Stomach smooth muscle (tissue), 2 donors: Measurements from ENCODE around the gene ARHGEF38.
"Not testable (repeated sequence)": the region's sequence is repeated elsewhere in the genome, so short reads cannot be mapped to it uniquely, and the experiment has no call there.

Experiments
- H3K27ac ChIP-seq: one replicate; pipeline ENCODE4 v1.7.0; 2013; ENCODE audit warnings: mild to moderate bottlenecking, low read length, inconsistent platforms
- H3K27me3 ChIP-seq, 2 donors: one replicate each; pipeline ENCODE4 v1.7.0; 2013; ENCODE audit warnings: low read length in 2 of 2; ENCODE audit not compliant: insufficient read depth in 2 of 2, control insufficient read depth in 1 of 2
- H3K36me3 ChIP-seq, 2 donors: one replicate each; pipeline ENCODE4 v1.7.0; 2013; ENCODE audit warnings: low read length in 2 of 2; ENCODE audit not compliant: control insufficient read depth in 2 of 2, insufficient read depth in 2 of 2
- H3K4me1 ChIP-seq: one replicate; pipeline ENCODE4 v1.7.0; 2013; ENCODE audit warnings: low read length; ENCODE audit not compliant: control insufficient read depth, insufficient read depth
- H3K4me3 ChIP-seq, 2 donors: one replicate each; pipeline ENCODE4 v1.7.0; 2013; ENCODE audit warnings: low read length in 2 of 2
- H3K9ac ChIP-seq, 2 donors: one replicate each; pipeline ENCODE4 v1.7.0; 2013; ENCODE audit warnings: low read length in 2 of 2, mild to moderate bottlenecking in 1 of 2
- H3K9me3 ChIP-seq, 2 donors: one replicate each; pipeline ENCODE4 v1.7.0; 2013; ENCODE audit warnings: low read length in 2 of 2; ENCODE audit not compliant: control insufficient read depth in 2 of 2
- donor health status: healthy.
- donor health status: Pancreatic carcinoma.

Gene ARHGEF38

GRCh38 chr4:105609819-105610218 lies 57.4 kb downstream of the ARHGEF38 start:
- H3K9me3 ChIP-seq, H3K27ac ChIP-seq, H3K9ac ChIP-seq, H3K27me3 ChIP-seq, H3K4me3 ChIP-seq, H3K4me1 ChIP-seq, H3K36me3 ChIP-seq: not testable (repeated sequence)

DNA sequence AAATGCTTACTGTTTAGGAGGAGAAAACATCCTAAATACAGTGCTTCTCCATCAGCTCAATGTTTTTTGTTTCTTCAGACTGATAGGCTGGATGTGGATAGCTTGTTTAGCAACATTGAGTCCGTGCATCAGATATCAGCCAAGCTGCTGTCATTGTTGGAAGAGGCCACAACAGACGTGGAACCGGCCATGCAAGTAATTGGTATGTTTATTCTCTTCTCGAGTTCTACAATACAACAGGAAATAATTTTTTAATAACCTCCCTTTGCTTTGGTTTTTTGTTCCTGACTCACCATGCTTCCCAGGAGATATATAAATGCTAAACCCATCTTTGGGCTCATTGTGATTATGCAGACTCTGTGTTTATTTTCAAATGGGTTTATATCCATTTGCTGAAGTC lies 60.9 kb downstream of the ARHGEF38 start:
- Histone ChIP-seq H3K9me3 (no peaks in the 10 kb centered on the region), H3K27me3 (no peaks in the 10 kb centered on the region), H3K27ac (no peak overlapping the region), H3K36me3 (no peaks in the 10 kb centered on the region), H3K4me3 (no peak overlapping the region), H3K9ac (no peak overlapping the region), H3K4me1 (no peaks in the 10 kb centered on the region)

DNA sequence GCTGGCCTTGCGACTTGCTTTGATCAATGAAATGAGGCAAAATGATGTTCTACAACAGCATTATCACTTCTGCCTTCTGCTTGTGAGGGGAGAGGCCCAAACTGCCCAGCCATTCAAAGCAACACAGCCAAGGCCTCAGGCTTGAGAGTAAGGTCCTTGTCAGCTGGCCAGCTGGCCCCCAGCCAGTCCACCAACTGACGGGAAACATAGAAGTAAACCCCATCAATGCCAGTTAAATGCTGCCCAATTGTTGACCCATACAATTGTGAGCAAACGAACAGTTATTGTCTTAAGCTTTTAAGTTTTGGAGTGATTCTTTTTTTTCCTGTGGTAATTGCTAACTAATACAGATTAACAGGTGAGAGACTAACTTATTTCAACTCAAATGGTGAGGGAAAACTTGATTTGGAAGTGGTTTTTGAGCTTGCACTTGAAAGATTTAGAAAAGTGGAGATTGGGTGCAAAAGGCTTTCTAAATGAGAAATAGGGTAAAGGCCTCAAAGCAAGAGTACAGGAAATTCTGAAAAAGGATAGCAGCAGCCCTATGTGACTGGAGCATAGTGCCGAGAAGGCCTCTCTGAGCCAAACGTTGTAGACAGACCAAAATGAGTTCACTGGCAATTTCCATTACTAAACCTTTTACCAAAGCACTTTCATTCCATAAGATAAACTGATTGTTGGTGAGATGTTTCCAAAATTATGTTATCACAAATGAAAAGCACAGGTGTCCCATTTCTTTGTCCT lies 66.9 kb downstream of the ARHGEF38 start:
- H3K27me3 ChIP-seq, result no peaks in the 10 kb centered on the region
- no peaks in the 10 kb centered on the region for H3K4me1 ChIP-seq
- H3K27ac ChIP-seq, result no peak overlapping the region
- H3K36me3 ChIP-seq, result no peaks in the 10 kb centered on the region
- no peaks in the 10 kb centered on the region for H3K9me3 ChIP-seq
- H3K9ac ChIP-seq, result no peak overlapping the region
- no peak overlapping the region for H3K4me3 ChIP-seq

DNA sequence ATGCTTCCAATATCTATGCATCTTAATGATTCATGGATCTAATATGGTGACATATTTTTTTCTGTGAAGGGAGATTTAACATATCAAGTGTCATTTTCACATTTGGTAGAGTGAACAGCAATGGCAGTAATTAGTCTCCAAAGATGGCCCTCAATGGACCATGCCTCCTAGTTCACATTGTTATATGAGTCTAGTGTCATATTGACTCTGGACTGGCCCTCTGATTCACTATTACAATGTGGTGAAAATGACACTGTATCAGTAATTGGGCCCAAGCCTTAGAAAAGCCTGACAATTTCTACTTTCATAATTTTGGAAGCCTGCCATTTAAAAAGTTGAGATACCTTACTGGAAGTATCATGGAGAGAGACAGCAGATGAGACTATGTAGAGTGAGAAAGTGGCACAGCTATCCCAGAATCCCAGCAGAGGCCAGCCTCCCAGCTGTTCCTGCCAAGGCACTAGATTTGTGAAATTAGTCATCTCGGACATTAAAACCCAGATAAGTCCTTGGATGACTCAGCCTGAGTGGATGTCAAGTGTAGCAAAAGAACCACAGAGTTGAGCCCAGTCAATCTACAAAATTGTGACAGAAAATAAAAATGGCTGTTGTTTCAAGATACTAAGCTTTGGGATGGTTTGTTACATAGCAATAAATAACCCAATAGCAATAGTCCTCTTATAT lies 68.4 kb downstream of the ARHGEF38 start:
- Histone ChIP-seq H3K27me3 (no peaks in the 10 kb centered on the region), H3K4me1 (no peaks in the 10 kb centered on the region), H3K9ac (no peak overlapping the region), H3K27ac (no peak overlapping the region), H3K9me3 (no peaks in the 10 kb centered on the region), H3K36me3 (no peaks in the 10 kb centered on the region), H3K4me3 (no peak overlapping the region)

GRCh38 chr4:105622269-105622668 lies 69.8 kb downstream of the ARHGEF38 start:
- Histone ChIP-seq H3K27ac (no peak overlapping the region), H3K9me3 (no peaks in the 10 kb centered on the region), H3K4me1 (no peaks in the 10 kb centered on the region), H3K27me3 (no peaks in the 10 kb centered on the region), H3K9ac (no peak overlapping the region), H3K4me3 (no peak overlapping the region), H3K36me3 (no peaks in the 10 kb centered on the region)

- Histone ChIP-seq H3K36me3 (no peaks in the 10 kb centered on the region), H3K4me1 (no peaks in the 10 kb centered on the region), H3K9me3 (no peaks in the 10 kb centered on the region)
These were observed 70.7 kb downstream of the ARHGEF38 start for GRCh38 chr4:105623099-105623498.

DNA sequence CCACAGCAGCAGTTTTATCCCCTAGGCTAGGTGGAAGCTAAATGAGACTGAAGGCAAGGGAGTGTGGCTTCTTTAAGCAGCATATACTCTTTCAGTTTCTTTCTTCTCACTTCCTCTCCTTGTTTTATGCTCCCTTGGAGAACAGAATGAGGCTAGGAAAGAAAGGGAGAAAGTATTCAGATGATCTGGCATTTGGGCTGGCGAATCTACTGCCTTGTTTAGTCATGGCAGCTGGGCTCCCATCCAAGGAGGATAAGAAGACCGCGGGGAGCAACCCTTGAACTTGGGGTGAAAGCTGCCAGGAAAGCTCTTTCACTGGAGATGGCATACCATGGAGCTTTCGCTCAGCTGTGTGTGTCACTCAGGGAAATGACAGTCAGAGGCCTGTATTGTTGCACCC lies 72.1 kb downstream of the ARHGEF38 start:
- no peaks in the 10 kb centered on the region for H3K9me3 ChIP-seq
- H3K4me1 ChIP-seq, result no peaks in the 10 kb centered on the region
- H3K27me3 ChIP-seq, result no peaks in the 10 kb centered on the region
- H3K4me3 ChIP-seq, result no peak overlapping the region
- no peak overlapping the region for H3K9ac ChIP-seq
- H3K27ac ChIP-seq, result no peak overlapping the region
- H3K36me3 ChIP-seq, result no peaks in the 10 kb centered on the region

More at GRCh38 chr4:105623099-105623498, 70.7 kb downstream of the ARHGEF38 start:
- Histone ChIP-seq H3K4me3 (no peak overlapping the region), H3K27ac (no peak overlapping the region), H3K27me3 (no peaks in the 10 kb centered on the region), H3K9ac (no peak overlapping the region)

GRCh38 chr4:105625214-105625613 lies 72.8 kb downstream of the ARHGEF38 start:
- Histone ChIP-seq H3K4me3 (no peak overlapping the region), H3K36me3 (no peaks in the 10 kb centered on the region), H3K9ac (no peak overlapping the region), H3K4me1 (no peaks in the 10 kb centered on the region), H3K27me3 (no peaks in the 10 kb centered on the region), H3K9me3 (no peaks in the 10 kb centered on the region), H3K27ac (no peak overlapping the region)

- no peak overlapping the region for H3K4me3 ChIP-seq
- no peak overlapping the region for H3K27ac ChIP-seq
- H3K27me3 ChIP-seq, result no peaks in the 10 kb centered on the region
- H3K36me3 ChIP-seq, result no peaks in the 10 kb centered on the region
- no peaks in the 10 kb centered on the region for H3K9me3 ChIP-seq
- H3K9ac ChIP-seq, result no peak overlapping the region
- no peaks in the 10 kb centered on the region for H3K4me1 ChIP-seq
These were observed 74.4 kb downstream of the ARHGEF38 start for GRCh38 chr4:105626846-105627245.

- Histone ChIP-seq H3K36me3 (no peaks in the 10 kb centered on the region), H3K4me1 (no peaks in the 10 kb centered on the region), H3K4me3 (no peak overlapping the region), H3K27me3 (no peaks in the 10 kb centered on the region), H3K27ac (no peak overlapping the region), H3K9ac (no peak overlapping the region), H3K9me3 (no peaks in the 10 kb centered on the region)
These were observed 75.2 kb downstream of the ARHGEF38 start for GRCh38 chr4:105627620-105628019.
